Measurements from ENCODE around the gene TMEM61. TPM values are rescaled to one million over a fixed set of nuclear protein-coding genes. Genes with fewer than 3 reads are reported as not detected.

Gene TMEM61
- total RNA-seq, 4 donors from 2014 or later: not detected

GRCh38 chr1:54981466-54981865, 1.0 kb downstream of the TMEM61 start:
- no peak for TF ChIP-seq CTCF (IDR thresholded peaks at IDR 0.05; ENCODE audit: low read depth)

GRCh38 chr1:54982739-54983138, 2.3 kb downstream of the TMEM61 start:
- TF ChIP-seq CTCF (IDR thresholded peaks at IDR 0.05; ENCODE audit: low read depth): no peak

- TF ChIP-seq CTCF (IDR thresholded peaks at IDR 0.05; ENCODE audit: low read depth): no peak
These were observed 3.9 kb downstream of the TMEM61 start for GRCh38 chr1:54984131-54984842.

GRCh38 chr1:54985556-54985955, 5.1 kb downstream of the TMEM61 start:
- TF ChIP-seq CTCF (IDR thresholded peaks at IDR 0.05; ENCODE audit: low read depth): no peak

- no peak for TF ChIP-seq CTCF (IDR thresholded peaks at IDR 0.05; ENCODE audit: low read depth)
These were observed 5.6 kb downstream of the TMEM61 start for GRCh38 chr1:54986025-54986424.

GRCh38 chr1:54986533-54986932, 6.1 kb downstream of the TMEM61 start:
- TF ChIP-seq CTCF (IDR thresholded peaks at IDR 0.05; ENCODE audit: low read depth): no peak

- TF ChIP-seq CTCF (IDR thresholded peaks at IDR 0.05; ENCODE audit: low read depth): no peak
These were observed 7.0 kb downstream of the TMEM61 start for GRCh38 chr1:54987427-54987826.

Data from subcutaneous adipose tissue (tissue), 4 donors.